Effector memory CD4-positive, alpha-beta T cell (primary cell): ENCODE results near the gene FZD7.

Experiments used
- DNase-seq, 3 donors: peaks; one replicate each; pipeline ENCODE4 v3.0.0-alpha.2; 2020
- H3K27ac ChIP-seq: 2 replicates; pipeline ENCODE4 v1.7.0; 2013; ENCODE audit warnings: mild to moderate bottlenecking, low read length, moderate library complexity; ENCODE audit not compliant: insufficient read depth, poor library complexity, severe bottlenecking
- H3K27me3 ChIP-seq: replicated peaks from 2 replicates; pipeline ENCODE4 v1.7.0; 2013; ENCODE audit warnings: mild to moderate bottlenecking, low read length; ENCODE audit not compliant: insufficient read depth, control insufficient read depth, poor library complexity, severe bottlenecking
- H3K36me3 ChIP-seq: 2 replicates; pipeline ENCODE4 v1.7.0; 2013; ENCODE audit warnings: mild to moderate bottlenecking, low read length, moderate library complexity; ENCODE audit not compliant: control insufficient read depth, insufficient read depth
- H3K4me1 ChIP-seq: 2 replicates; pipeline ENCODE4 v1.7.0; 2013; ENCODE audit warnings: low read length, mild to moderate bottlenecking; ENCODE audit not compliant: control insufficient read depth, insufficient read depth, poor library complexity, severe bottlenecking
- H3K4me3 ChIP-seq: 2 replicates; pipeline ENCODE4 v1.7.0; 2013; ENCODE audit warnings: low read length, low read depth, mild to moderate bottlenecking; ENCODE audit not compliant: insufficient read depth, poor library complexity, severe bottlenecking
- H3K9me3 ChIP-seq: 2 replicates; pipeline ENCODE4 v1.7.0; 2013; ENCODE audit warnings: mild to moderate bottlenecking, low read length, moderate library complexity; ENCODE audit not compliant: control insufficient read depth

The FZD7 gene

GRCh38 chr2:202009581-202009980 lies 24.1 kb upstream of the FZD7 start:
- no peaks in the 10 kb centered on the region for H3K9me3 ChIP-seq
- no peak overlapping the region for H3K4me3 ChIP-seq
- H3K36me3 ChIP-seq: no peaks in the 10 kb centered on the region
- DNase-seq: no peak
- H3K27ac ChIP-seq: no peak overlapping the region
- H3K27me3 ChIP-seq: peaks cover 6% of the 10 kb centered on the region
- no peaks in the 10 kb centered on the region for H3K4me1 ChIP-seq

GRCh38 chr2:202014318-202014717 lies 19.3 kb upstream of the FZD7 start:
- H3K36me3 ChIP-seq: no peaks in the 10 kb centered on the region
- H3K4me1 ChIP-seq: no peaks in the 10 kb centered on the region
- DNase-seq: no peak
- no peaks in the 10 kb centered on the region for H3K27me3 ChIP-seq
- H3K4me3 ChIP-seq: no peak overlapping the region
- H3K27ac ChIP-seq: no peak overlapping the region
- no peaks in the 10 kb centered on the region for H3K9me3 ChIP-seq

GRCh38 chr2:202014759-202015211 lies 18.9 kb upstream of the FZD7 start:
- H3K27me3 ChIP-seq: no peaks in the 10 kb centered on the region
- H3K9me3 ChIP-seq: no peaks in the 10 kb centered on the region
- H3K36me3 ChIP-seq: no peaks in the 10 kb centered on the region
- no peak overlapping the region for H3K4me3 ChIP-seq
- H3K27ac ChIP-seq: no peak overlapping the region
- no peaks in the 10 kb centered on the region for H3K4me1 ChIP-seq
- no peak for DNase-seq

- no peak overlapping the region for H3K4me3 ChIP-seq
- DNase-seq: no peak
- H3K27ac ChIP-seq: no peak overlapping the region
- no peaks in the 10 kb centered on the region for H3K27me3 ChIP-seq
- H3K4me1 ChIP-seq: no peaks in the 10 kb centered on the region
- no peaks in the 10 kb centered on the region for H3K36me3 ChIP-seq
- no peaks in the 10 kb centered on the region for H3K9me3 ChIP-seq
Observed at GRCh38 chr2:202015471-202015870, 18.2 kb upstream of the FZD7 start.

- Histone ChIP-seq H3K27ac (no peak overlapping the region), H3K4me1 (no peaks in the 10 kb centered on the region), H3K27me3 (no peaks in the 10 kb centered on the region), H3K36me3 (no peaks in the 10 kb centered on the region), H3K4me3 (no peak overlapping the region), H3K9me3 (no peaks in the 10 kb centered on the region)
- no peak for DNase-seq
Observed at GRCh38 chr2:202016579-202017227, 17.0 kb upstream of the FZD7 start.

DNA sequence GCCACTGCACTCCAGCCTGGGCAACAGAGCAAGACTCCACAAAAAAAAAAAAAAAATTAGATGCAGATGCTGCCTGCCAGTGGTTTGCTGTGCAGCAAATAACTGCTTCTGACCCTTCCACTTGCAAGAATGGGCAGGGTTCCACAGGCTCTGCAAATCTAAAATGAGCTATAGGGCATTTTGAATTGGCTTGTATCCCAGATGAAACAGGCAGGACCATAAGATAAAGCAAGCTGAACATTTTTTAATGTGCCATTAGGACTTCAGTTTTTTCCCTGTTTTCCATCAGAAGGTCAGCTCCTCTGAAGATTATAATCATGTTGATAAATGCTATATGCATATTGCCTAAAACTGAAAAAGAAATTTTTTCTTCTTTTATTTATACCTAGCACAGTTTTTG lies 15.7 kb upstream of the FZD7 start:
- Histone ChIP-seq H3K27me3 (no peaks in the 10 kb centered on the region), H3K4me3 (no peak overlapping the region), H3K9me3 (no peaks in the 10 kb centered on the region), H3K27ac (no peak overlapping the region), H3K36me3 (no peaks in the 10 kb centered on the region), H3K4me1 (no peaks in the 10 kb centered on the region)
- DNase-seq: no peak

GRCh38 chr2:202018950-202019349 lies 14.7 kb upstream of the FZD7 start:
- H3K27me3 ChIP-seq: no peaks in the 10 kb centered on the region
- H3K4me3 ChIP-seq: no peak overlapping the region
- no peak for DNase-seq
- no peaks in the 10 kb centered on the region for H3K9me3 ChIP-seq
- H3K4me1 ChIP-seq: no peaks in the 10 kb centered on the region
- H3K27ac ChIP-seq: no peak overlapping the region
- no peaks in the 10 kb centered on the region for H3K36me3 ChIP-seq

- no peak overlapping the region for H3K27ac ChIP-seq
- H3K27me3 ChIP-seq: no peaks in the 10 kb centered on the region
- DNase-seq: no peak
- no peaks in the 10 kb centered on the region for H3K36me3 ChIP-seq
- H3K4me1 ChIP-seq: no peaks in the 10 kb centered on the region
- H3K9me3 ChIP-seq: no peaks in the 10 kb centered on the region
- no peak overlapping the region for H3K4me3 ChIP-seq
Observed at GRCh38 chr2:202019689-202020450, 13.8 kb upstream of the FZD7 start.

DNA sequence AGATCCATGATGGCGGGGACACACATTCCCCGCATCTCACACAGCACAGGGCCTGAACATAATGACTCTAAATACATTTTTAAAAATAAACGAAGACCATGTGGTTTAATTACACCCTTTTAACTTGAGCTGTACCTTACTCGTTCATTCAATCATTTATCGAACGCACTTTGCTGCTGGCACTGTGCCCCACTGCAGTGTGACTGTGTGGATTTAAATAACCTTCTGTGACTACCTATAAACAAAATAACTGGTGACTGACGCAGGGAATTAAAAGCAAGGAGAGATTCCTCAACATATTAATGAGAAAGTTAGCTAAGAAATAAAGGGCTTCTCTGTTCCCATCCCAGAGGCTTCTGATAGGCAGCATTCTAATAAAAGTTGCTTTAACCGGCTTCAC lies 10.9 kb upstream of the FZD7 start:
- H3K9me3 ChIP-seq: no peaks in the 10 kb centered on the region
- DNase-seq: no peak
- no peaks in the 10 kb centered on the region for H3K4me1 ChIP-seq
- no peaks in the 10 kb centered on the region for H3K36me3 ChIP-seq
- no peak overlapping the region for H3K27ac ChIP-seq
- H3K4me3 ChIP-seq: no peak overlapping the region
- H3K27me3 ChIP-seq: no peaks in the 10 kb centered on the region

- no peak for DNase-seq
- no peak overlapping the region for H3K4me3 ChIP-seq
- no peaks in the 10 kb centered on the region for H3K27me3 ChIP-seq
- no peak overlapping the region for H3K27ac ChIP-seq
- H3K36me3 ChIP-seq: no peaks in the 10 kb centered on the region
- no peaks in the 10 kb centered on the region for H3K9me3 ChIP-seq
- no peaks in the 10 kb centered on the region for H3K4me1 ChIP-seq
Observed at GRCh38 chr2:202023198-202023903, 10.3 kb upstream of the FZD7 start.
